ENCODE data around the gene SSTR3. TPM values are rescaled to one million over a fixed set of nuclear protein-coding genes. Genes with fewer than 3 reads are reported as not detected.
"Not testable (repeated sequence)": the region's sequence is repeated elsewhere in the genome, so short reads cannot be mapped to it uniquely, and the experiment has no call there.

SSTR3 gene
- total RNA-seq, 1 experiment from 2014 or later, result 0.08 TPM

DNA sequence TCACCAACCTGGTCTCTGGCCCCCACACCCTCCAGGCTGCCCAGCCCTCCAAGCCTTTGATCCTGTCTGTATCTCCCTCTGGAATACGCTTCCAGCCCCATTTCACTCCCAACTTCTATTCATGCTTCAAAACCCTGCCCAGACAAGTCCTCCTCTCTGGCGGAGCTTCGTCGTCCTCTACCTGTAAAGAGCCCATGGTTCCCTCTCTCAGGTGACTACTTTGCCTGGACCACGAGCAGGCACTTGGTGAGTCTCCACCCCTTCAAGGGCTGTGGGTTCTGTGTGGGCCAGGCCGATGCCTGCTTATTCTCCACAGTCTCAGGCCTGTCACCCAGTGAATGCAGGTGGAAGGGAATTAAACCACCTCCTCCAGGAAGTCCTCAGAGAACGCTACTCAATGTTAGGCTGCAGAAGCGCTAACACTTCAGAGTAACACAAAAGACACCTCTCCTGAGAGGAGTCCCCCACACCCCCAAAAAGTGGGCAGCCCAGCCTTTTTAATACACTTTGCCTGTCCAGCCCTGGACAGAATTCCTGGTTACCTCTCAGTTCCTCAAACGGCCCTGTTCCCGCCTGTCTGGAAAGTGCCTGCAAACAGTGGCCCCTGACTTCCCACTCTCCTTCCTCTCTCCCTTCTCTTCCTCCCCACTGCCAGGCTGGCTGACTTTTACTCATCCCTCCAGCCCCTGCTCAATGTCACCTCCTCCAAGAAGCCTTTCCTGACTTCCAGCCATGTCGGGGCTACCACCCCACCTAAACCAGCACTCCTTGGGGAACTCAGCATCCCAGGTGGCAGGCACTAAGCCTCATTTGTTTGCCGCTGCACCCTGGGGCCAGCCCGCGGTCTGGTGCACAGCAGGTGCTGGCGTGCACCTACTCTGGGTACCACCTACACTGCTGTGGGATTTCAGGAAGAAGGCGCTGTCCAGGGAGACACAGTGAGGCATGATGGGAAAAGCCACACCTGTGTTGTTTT lies 22.7 kb upstream of the SSTR3 start:
- H3K4me1 ChIP-seq (ENCODE audit: control insufficient read depth, insufficient read depth, low read length), result peaks cover 8% of the 10 kb centered on the region; the same call in 1 of the 2 replicates
- H3K27me3 ChIP-seq (ENCODE audit: control insufficient read depth, insufficient read depth, low read length), result no peaks in the 10 kb centered on the region
- H3K27ac ChIP-seq (ENCODE audit: low read length), result no peak overlapping the region
- intact Hi-C loops (cut with micrococcal nuclease; ENCODE audit: unreplicated experiment), result no loop called here
- TF ChIP-seq TCF7L2 (IDR thresholded peaks at IDR 0.05; ENCODE audit: low read depth, low read length) (no peak), SIN3A (IDR thresholded peaks at IDR 0.05; ENCODE audit: borderline replicate concordance, insufficient read depth, low read depth, low read length) (no peak)
- TF ChIP-seq, protein P1, sequence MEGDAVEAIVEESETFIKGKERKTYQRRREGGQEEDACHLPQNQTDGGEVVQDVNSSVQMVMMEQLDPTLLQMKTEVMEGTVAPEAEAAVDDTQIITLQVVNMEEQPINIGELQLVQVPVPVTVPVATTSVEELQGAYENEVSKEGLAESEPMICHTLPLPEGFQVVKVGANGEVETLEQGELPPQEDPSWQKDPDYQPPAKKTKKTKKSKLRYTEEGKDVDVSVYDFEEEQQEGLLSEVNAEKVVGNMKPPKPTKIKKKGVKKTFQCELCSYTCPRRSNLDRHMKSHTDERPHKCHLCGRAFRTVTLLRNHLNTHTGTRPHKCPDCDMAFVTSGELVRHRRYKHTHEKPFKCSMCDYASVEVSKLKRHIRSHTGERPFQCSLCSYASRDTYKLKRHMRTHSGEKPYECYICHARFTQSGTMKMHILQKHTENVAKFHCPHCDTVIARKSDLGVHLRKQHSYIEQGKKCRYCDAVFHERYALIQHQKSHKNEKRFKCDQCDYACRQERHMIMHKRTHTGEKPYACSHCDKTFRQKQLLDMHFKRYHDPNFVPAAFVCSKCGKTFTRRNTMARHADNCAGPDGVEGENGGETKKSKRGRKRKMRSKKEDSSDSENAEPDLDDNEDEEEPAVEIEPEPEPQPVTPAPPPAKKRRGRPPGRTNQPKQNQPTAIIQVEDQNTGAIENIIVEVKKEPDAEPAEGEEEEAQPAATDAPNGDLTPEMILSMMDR (IDR thresholded peaks at IDR 0.05), result no peak
- H3K9me3 ChIP-seq (ENCODE audit: control insufficient read depth, insufficient read depth, low read depth, low read length), result no peaks in the 10 kb centered on the region
- POLR2A ChIA-PET, result interaction anchor here (0.6 kb wide), 1 partner anchor 19 kb away, joined by 3 read pairs; no protein-coding TSS in a partner anchor
- in situ Hi-C loops (cut with HindIII; ENCODE audit: low pct_unique_long_range_greater_than_20kb, low sequenced_read_pairs), result no loop called here
- BruUV-seq (replicated peaks), result no TSS peak
- CTCF ChIA-PET, result no interaction called here
- H3K36me3 ChIP-seq (ENCODE audit: control insufficient read depth, insufficient read depth, low read length), result no peaks in the 10 kb centered on the region
- no peak overlapping the region for H3K4me3 ChIP-seq (ENCODE audit: low read depth in 2 of 2, low read length in 2 of 2)
- ATAC-seq, result no peak
- DNase-seq (ENCODE audit: low read depth, low spot score), result no peak

GRCh38 chr22:37233751-37234631 lies 21.7 kb upstream of the SSTR3 start:
- Histone ChIP-seq H3K27me3 (ENCODE audit: control insufficient read depth, insufficient read depth, low read length) (no peaks in the 10 kb centered on the region), H3K36me3 (ENCODE audit: control insufficient read depth, insufficient read depth, low read length) (no peaks in the 10 kb centered on the region), H3K4me1 (ENCODE audit: control insufficient read depth, insufficient read depth, low read length) (peaks cover 17% of the 10 kb centered on the region), H3K27ac (ENCODE audit: low read length) (no peak overlapping the region), H3K4me3 (ENCODE audit: low read depth in 2 of 2, low read length in 2 of 2) (no peak overlapping the region), H3K9me3 (ENCODE audit: control insufficient read depth, insufficient read depth, low read depth, low read length) (no peaks in the 10 kb centered on the region)
- BruUV-seq (replicated peaks), result no TSS peak
- in situ Hi-C loops (cut with HindIII; ENCODE audit: low pct_unique_long_range_greater_than_20kb, low sequenced_read_pairs) (no loop called here), intact Hi-C loops (cut with micrococcal nuclease; ENCODE audit: unreplicated experiment) (no loop called here)
- ATAC-seq, result no peak
- POLR2A ChIA-PET, result interaction anchor here (0.6 kb wide), 1 partner anchor 17 kb away, joined by 3 read pairs; no protein-coding TSS in a partner anchor
- TF ChIP-seq POLR2AphosphoS5 (IDR thresholded peaks at IDR 0.05; ENCODE audit: low read depth, low read length) (no peak), TCF7L2 (IDR thresholded peaks at IDR 0.05; ENCODE audit: low read depth, low read length) (no peak), SIN3A (IDR thresholded peaks at IDR 0.05; ENCODE audit: borderline replicate concordance, insufficient read depth, low read depth, low read length) (no peak), REST (IDR thresholded peaks at IDR 0.05; ENCODE audit: insufficient read depth in 1 of 2, low read depth in 2 of 2, low read length in 1 of 2) (no peak)
- TF ChIP-seq, protein P1 (IDR thresholded peaks at IDR 0.05), result no peak
- CTCF ChIA-PET, result no interaction called here
- no peak for DNase-seq (ENCODE audit: low read depth, low spot score)

DNA sequence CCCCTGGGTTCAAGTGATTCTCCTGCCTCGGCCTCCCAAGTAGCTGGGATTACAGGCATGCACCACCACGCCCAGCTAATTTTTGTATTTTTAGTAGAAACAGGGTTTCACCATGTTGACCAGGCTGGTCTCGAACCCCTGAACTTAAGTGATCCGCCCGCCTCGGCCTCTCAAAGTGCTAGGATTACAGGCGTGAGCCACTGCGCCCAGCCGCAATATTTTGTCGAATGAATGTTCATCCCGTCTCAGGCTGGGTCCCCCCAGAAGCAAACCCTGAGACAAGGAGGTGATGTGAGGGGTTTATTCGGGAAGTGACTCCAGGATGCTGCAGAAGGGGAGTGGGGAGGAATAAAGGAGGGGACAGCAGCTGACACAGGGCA lies 21.1 kb upstream of the SSTR3 start:
- peaks cover 21% of the 10 kb centered on the region for H3K4me1 ChIP-seq (ENCODE audit: control insufficient read depth, insufficient read depth, low read length)
- H3K4me3 ChIP-seq (ENCODE audit: low read depth in 2 of 2, low read length in 2 of 2); intact Hi-C loops (cut with micrococcal nuclease; ENCODE audit: unreplicated experiment); H3K27me3 ChIP-seq (ENCODE audit: control insufficient read depth, insufficient read depth, low read length); CTCF ChIA-PET; in situ Hi-C loops (cut with HindIII; ENCODE audit: low pct_unique_long_range_greater_than_20kb, low sequenced_read_pairs); H3K9me3 ChIP-seq (ENCODE audit: control insufficient read depth, insufficient read depth, low read depth, low read length); DNase-seq (ENCODE audit: low read depth, low spot score); POLR2A ChIA-PET; H3K27ac ChIP-seq (ENCODE audit: low read length); ATAC-seq; H3K36me3 ChIP-seq (ENCODE audit: control insufficient read depth, insufficient read depth, low read length); BruUV-seq (replicated peaks): not testable (repeated sequence)

All from Panc1 (cell line).